ENCODE results near the gene COL6A2. TPM values are rescaled to one million over a fixed set of nuclear protein-coding genes. Genes with fewer than 3 reads are reported as not detected.

Gene COL6A2
- total and polyA plus RNA-seq, 2 of the 4 experiments (the other 2 are of a cell fraction) = 208 to 1,065 TPM

DNA sequence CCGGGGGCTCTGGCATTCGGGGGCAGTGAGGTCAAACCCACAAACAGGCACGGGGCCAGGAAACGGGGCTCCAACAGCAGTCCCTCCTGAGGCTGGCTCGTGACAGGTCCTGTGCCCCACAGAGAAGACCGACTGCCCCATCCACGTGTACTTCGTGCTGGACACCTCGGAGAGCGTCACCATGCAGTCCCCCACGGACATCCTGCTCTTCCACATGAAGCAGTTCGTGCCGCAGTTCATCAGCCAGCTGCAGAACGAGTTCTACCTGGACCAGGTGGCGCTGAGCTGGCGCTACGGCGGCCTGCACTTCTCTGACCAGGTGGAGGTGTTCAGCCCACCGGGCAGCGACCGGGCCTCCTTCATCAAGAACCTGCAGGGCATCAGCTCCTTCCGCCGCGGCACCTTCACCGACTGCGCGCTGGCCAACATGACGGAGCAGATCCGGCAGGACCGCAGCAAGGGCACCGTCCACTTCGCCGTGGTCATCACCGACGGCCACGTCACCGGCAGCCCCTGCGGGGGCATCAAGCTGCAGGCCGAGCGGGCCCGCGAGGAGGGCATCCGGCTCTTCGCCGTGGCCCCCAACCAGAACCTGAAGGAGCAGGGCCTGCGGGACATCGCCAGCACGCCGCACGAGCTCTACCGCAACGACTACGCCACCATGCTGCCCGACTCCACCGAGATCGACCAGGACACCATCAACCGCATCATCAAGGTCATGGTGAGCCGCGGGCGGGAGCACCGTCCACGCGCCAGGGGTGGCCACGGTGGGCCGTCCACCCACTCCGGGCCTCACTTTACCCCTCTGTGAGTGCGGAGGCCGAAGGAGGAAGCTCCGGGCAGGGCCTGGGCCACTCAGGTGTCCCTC lies 14.2 kb downstream of the COL6A2 start:
- H3K27ac ChIP-seq (ENCODE audit: insufficient read depth, low read length) = no peak overlapping the region
- no peak overlapping the region for H2BK5ac ChIP-seq (ENCODE audit: low read depth, low read length, poor library complexity, severe bottlenecking)
- ATAC-seq (ENCODE audit: low read depth) (no peak), DNase-seq (no peak)
- H3K9me3 ChIP-seq (ENCODE audit: control insufficient read depth, insufficient read depth, low read length) = peaks cover 5% of the 10 kb centered on the region
- H3K9me1 ChIP-seq (ENCODE audit: insufficient read depth, low read length) = peaks cover 5% of the 10 kb centered on the region; the same call in 1 of the 2 replicates
- dilution Hi-C loops (cut with HindIII; ENCODE audit: low sequenced_read_pairs, unreplicated experiment) (no loop called here), intact Hi-C loops (cut with micrococcal nuclease) (no loop called here), in situ Hi-C loops (cut with MboI; ENCODE audit: low sequenced_read_pairs) (no loop called here)
- ChIA-PET POLR2A (ENCODE audit: unreplicated experiment) (no interaction called here), CTCF (no interaction called here)
- no peak overlapping the region for H3K56ac ChIP-seq (ENCODE audit: extremely low read depth, insufficient read depth, low read length)
- no peak overlapping the region for H3K4me2 ChIP-seq (ENCODE audit: low read depth, low read length)
- H2AK9ac ChIP-seq (replicated peaks; ENCODE audit: low read depth, low read length, poor library complexity) = peak overlapping the region; percentile 25
- H3K27me3 ChIP-seq (ENCODE audit: control insufficient read depth, insufficient read depth, low read length) = no peaks in the 10 kb centered on the region
- H3K9ac ChIP-seq (ENCODE audit: low read depth, low read length) = no peak overlapping the region
- H3K4me3 ChIP-seq (ENCODE audit: insufficient read depth, low read depth, low read length) = no peak overlapping the region
- no peak overlapping the region for H2BK15ac ChIP-seq (ENCODE audit: low read depth, low read length)
- no peak overlapping the region for H3K4ac ChIP-seq (ENCODE audit: low read depth, low read length)
- H4K8ac ChIP-seq (ENCODE audit: low read depth in 2 of 2, low read length in 2 of 2) = no peak overlapping the region
- peak overlapping the region; percentile 63 for H2AFZ ChIP-seq (replicated peaks; ENCODE audit: low read length, poor library complexity)
- no peak overlapping the region for H3K23ac ChIP-seq (ENCODE audit: low read depth, low read length)
- no peak overlapping the region for H2BK20ac ChIP-seq (ENCODE audit: low read depth, low read length)
- no peak overlapping the region for H3K14ac ChIP-seq (replicated peaks; ENCODE audit: low read depth, low read length)
- TSS peak; percentile 93 for BruUV-seq (replicated peaks)
- peaks cover 80% of the 10 kb centered on the region for H3K36me3 ChIP-seq (ENCODE audit: control insufficient read depth, insufficient read depth, low read length)
- no peak overlapping the region for H4K5ac ChIP-seq (ENCODE audit: low read depth, low read length)
- peaks cover 24 to 72% of the 10 kb centered on the region in 2 experiments for H3K79me1 ChIP-seq (ENCODE audit: low read depth in 1 of 2, low read length in 2 of 2)
- 98% methylated on average over 67 of the region's 69 CpGs; no CpG with 5 or more reads in 1 of the 2 experiments for WGBS, 2 experiments (ENCODE audit: extremely low coverage in 2 of 2, insufficient read length in 1 of 2)
- no peak overlapping the region for H2BK120ac ChIP-seq (ENCODE audit: low read depth, low read length)
- H2AK5ac ChIP-seq (ENCODE audit: low read depth, low read length) = no peak overlapping the region
- no peak overlapping the region for H4K91ac ChIP-seq (ENCODE audit: insufficient read depth, low read depth, low read length)
- H3K18ac ChIP-seq (ENCODE audit: low read depth, low read length) = no peak overlapping the region
- H3K4me1 ChIP-seq (ENCODE audit: control insufficient read depth, insufficient read depth, low read length) = peaks cover 2% of the 10 kb centered on the region; the same call in 1 of the 2 replicates
- TF ChIP-seq, protein P1, sequence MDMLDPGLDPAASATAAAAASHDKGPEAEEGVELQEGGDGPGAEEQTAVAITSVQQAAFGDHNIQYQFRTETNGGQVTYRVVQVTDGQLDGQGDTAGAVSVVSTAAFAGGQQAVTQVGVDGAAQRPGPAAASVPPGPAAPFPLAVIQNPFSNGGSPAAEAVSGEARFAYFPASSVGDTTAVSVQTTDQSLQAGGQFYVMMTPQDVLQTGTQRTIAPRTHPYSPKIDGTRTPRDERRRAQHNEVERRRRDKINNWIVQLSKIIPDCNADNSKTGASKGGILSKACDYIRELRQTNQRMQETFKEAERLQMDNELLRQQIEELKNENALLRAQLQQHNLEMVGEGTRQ (IDR thresholded peaks at IDR 0.05; ENCODE audit: low read depth, low read length) = 0 out of 2 replicates have a peak, but pooled peaks have one; percentile 8
- no peak for TF ChIP-seq MXI1 (IDR thresholded peaks at IDR 0.05; ENCODE audit: borderline replicate concordance, low read depth, low read length)
- peaks cover 89% of the 10 kb centered on the region for H4K20me1 ChIP-seq (ENCODE audit: insufficient read depth, low read length)
